Progenitor cell of endocrine pancreas (in vitro differentiated cells): Measurements from ENCODE around the gene MIGA1. TPM values are rescaled to one million over a fixed set of nuclear protein-coding genes. Genes with fewer than 3 reads are reported as not detected.

Experiments used
- DNase-seq: peaks from one replicate; pipeline ENCODE4 v3.0.0; 2021; ENCODE audit warnings: low spot score; ENCODE audit not compliant: unreplicated experiment
- H3K27ac Mint-ChIP-seq: 2 replicates; pipeline ENCODE4 v1.8.0; 2021; ENCODE audit warnings: mild to moderate bottlenecking, moderate library complexity, mixed read lengths
- H3K27me3 Mint-ChIP-seq: 2 replicates; pipeline ENCODE4 v1.8.0; 2021; ENCODE audit warnings: mixed read lengths
- H3K36me3 Mint-ChIP-seq: 2 replicates; pipeline ENCODE4 v1.8.0; 2022; ENCODE audit warnings: mixed read lengths; ENCODE audit not compliant: insufficient read depth
- H3K4me1 Mint-ChIP-seq: 2 replicates; pipeline ENCODE4 v1.8.0; 2021; ENCODE audit warnings: low read depth, mixed read lengths
- H3K4me3 Mint-ChIP-seq: 2 replicates; pipeline ENCODE4 v1.8.0; 2021; ENCODE audit warnings: low read depth, mild to moderate bottlenecking, moderate library complexity, mixed read lengths
- H3K9me3 Mint-ChIP-seq: 2 replicates; pipeline ENCODE4 v1.8.0; 2021; ENCODE audit warnings: low read depth, mixed read lengths
- total RNA-seq: library from RNA; stranded (reverse); gene quantifications from 2 replicates; pipeline ENCODE4 v1.2.1, GENCODE V29; 2021
- TF ChIP-seq, protein P1 (sequence below): fragments of 200-600 bp; sonication (generic); IDR thresholded peaks from one replicate; pipeline ENCODE4 v1.5.0; 2021; ENCODE audit warnings: antibody characterized with exemption, mild to moderate bottlenecking; ENCODE audit not compliant: unreplicated experiment

The MIGA1 gene
- total RNA-seq, 1 donor from 2014 or later = 14.9 TPM

DNA sequence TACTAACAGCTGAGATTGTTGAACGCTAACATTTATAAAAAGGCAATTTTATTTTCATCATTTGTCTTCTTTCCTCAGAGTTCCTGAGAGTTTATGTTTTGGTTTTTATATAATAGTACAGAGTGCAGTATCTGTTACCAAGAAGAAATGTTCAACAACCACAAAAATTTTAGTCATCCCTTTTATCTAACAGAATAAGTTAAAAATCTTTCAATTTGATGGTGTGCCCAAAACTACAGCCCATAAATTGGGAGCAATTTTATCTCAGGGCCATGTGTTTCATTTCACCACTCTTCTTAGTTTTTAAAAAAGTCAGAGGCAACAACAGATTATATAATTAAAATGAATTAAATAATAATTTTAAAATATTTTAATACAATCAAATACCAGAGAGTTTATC, 146.1 kb downstream of the MIGA1 start:
- Mint-ChIP-seq H3K36me3 (peaks cover 12% of the 10 kb centered on the region), H3K4me1 (no peaks in the 10 kb centered on the region), H3K4me3 (no peak overlapping the region), H3K27me3 (no peaks in the 10 kb centered on the region), H3K9me3 (no peaks in the 10 kb centered on the region), H3K27ac (no peak overlapping the region)
- DNase-seq = no peak
- TF ChIP-seq, protein P1, sequence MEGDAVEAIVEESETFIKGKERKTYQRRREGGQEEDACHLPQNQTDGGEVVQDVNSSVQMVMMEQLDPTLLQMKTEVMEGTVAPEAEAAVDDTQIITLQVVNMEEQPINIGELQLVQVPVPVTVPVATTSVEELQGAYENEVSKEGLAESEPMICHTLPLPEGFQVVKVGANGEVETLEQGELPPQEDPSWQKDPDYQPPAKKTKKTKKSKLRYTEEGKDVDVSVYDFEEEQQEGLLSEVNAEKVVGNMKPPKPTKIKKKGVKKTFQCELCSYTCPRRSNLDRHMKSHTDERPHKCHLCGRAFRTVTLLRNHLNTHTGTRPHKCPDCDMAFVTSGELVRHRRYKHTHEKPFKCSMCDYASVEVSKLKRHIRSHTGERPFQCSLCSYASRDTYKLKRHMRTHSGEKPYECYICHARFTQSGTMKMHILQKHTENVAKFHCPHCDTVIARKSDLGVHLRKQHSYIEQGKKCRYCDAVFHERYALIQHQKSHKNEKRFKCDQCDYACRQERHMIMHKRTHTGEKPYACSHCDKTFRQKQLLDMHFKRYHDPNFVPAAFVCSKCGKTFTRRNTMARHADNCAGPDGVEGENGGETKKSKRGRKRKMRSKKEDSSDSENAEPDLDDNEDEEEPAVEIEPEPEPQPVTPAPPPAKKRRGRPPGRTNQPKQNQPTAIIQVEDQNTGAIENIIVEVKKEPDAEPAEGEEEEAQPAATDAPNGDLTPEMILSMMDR = no peak

DNA sequence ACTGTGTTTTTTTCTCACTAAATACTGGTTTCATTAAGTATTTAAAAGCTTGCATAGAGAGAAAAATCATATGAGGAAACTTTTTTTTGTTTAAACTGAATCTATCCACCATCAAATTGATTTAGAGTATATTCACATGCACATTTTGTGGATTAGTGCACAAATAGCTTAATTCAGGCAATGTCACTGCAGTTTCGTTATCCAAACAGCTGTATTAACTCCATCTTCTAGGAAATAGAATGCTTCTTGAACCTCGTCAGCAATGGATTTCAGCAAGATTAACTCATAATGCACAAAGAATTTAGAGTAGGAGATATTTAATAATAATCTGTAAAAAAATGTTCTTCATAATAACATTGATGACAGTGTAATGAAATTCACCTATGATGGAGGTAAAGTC, 146.5 kb downstream of the MIGA1 start:
- Mint-ChIP-seq H3K27ac (no peak overlapping the region), H3K27me3 (no peaks in the 10 kb centered on the region), H3K9me3 (no peaks in the 10 kb centered on the region), H3K4me3 (no peak overlapping the region), H3K4me1 (no peaks in the 10 kb centered on the region), H3K36me3 (peaks cover 13% of the 10 kb centered on the region)
- TF ChIP-seq, protein P1 = no peak
- DNase-seq = no peak

DNA sequence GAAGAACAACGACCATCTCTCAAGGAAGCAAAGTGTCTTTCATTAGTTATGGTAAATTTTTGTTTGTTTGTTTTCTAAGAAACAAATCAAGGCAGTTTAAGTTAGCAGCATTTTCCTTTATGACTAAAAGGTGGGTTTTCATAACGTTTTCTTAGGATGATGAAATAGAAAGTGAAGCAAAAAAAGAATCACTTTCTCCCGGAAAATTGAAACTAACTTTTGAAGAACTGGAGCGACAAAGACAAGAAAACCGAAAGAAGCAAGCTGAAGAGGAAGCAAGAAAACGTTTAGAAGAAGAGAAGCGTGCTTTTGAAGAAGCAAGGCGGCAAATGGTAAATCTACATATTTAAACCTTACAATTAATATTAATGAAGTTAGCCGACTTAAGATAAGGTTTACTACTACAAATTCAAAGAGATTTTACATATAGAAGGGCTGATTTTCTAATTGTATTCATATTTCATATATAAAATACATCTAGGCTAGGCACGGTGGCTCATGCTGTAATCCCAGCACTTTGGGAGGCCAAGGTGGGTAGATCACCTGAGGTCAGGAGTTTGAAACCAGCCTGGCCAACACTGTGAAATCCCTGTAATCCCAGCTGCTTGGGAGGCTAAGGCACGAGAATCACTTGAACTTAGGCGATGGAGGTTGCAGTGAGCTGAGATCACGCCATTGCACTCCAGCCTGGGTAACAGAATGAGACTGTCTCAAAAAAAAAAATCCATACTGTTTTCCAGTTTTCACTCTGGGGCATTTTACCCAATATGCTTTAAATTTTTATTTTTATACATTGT, 147.3 kb downstream of the MIGA1 start:
- no peaks in the 10 kb centered on the region for H3K9me3 Mint-ChIP-seq
- DNase-seq = no peak
- H3K4me1 Mint-ChIP-seq = no peaks in the 10 kb centered on the region
- H3K4me3 Mint-ChIP-seq = no peak overlapping the region
- H3K27ac Mint-ChIP-seq = no peak overlapping the region
- peaks cover 13% of the 10 kb centered on the region for H3K36me3 Mint-ChIP-seq
- H3K27me3 Mint-ChIP-seq = no peaks in the 10 kb centered on the region
- TF ChIP-seq, protein P1 = no peak

DNA sequence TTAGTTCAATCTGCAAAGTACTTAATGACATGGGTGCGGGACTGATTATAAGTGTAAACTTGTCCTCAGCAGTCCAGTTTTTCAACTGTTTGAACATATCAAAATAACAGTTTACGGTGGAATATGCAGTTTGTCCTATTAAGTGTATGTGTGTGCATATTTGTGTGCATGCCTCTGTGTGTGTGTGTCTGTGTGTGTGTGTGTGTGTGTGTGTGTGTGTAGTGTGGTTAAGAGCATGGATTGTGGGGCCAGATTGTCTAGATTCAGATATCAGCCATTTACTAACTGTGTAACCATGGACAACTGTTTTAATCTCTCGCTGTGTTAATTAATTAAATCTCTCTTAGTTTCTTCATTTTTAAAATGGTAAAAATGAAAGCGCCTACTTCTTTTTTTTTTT, 148.0 kb downstream of the MIGA1 start:
- Mint-ChIP-seq H3K9me3 (no peaks in the 10 kb centered on the region), H3K4me3 (no peak overlapping the region), H3K27ac (no peak overlapping the region), H3K4me1 (no peaks in the 10 kb centered on the region), H3K27me3 (no peaks in the 10 kb centered on the region), H3K36me3 (peaks cover 13% of the 10 kb centered on the region)
- TF ChIP-seq, protein P1 = no peak
- DNase-seq = no peak

Other genes with a start within 250 kb of the MIGA1 start
- gene ZZZ3, start 97.0 kb upstream of the MIGA1 start, total RNA-seq = 59.3 and 62.3 TPM in 2 replicates
- gene USP33, start 19.8 kb upstream of the MIGA1 start, total RNA-seq = 89.1 and 92.2 TPM in 2 replicates
- 5.9 and 6.5 TPM in 2 replicates for gene NEXN, start 109.0 kb downstream of the MIGA1 start, total RNA-seq
- gene FUBP1, start 199.4 kb downstream of the MIGA1 start, total RNA-seq = 259 and 270 TPM in 2 replicates
- gene DNAJB4, start 225.3 kb downstream of the MIGA1 start, total RNA-seq = 27.2 and 30.1 TPM in 2 replicates